ENCODE data around the gene TMEM201. TPM values are rescaled to one million over a fixed set of nuclear protein-coding genes. Genes with fewer than 3 reads are reported as not detected.

TMEM201 gene
- total RNA-seq = 10 to 100 TPM; 16.5 to 51.0 TPM

GRCh38 chr1:9588551-9589143 is at the start of gene TMEM201:
TMEM201 (plus strand) TSS chr1:9588911; CDS start chr1:9588931, 20 bp downstream.
- Mint-ChIP-seq H3K27ac (peak within 1 kb of the TSS in 1 of 2 donors; percentile 41), H3K9me3 (no peaks in the 10 kb centered on the region), H3K4me1 (ENCODE audit: low read depth in 2 of 2) (peaks cover 17 to 19% of the 10 kb centered on the region in 2 donors), H3K27me3 (no peaks in the 10 kb centered on the region), H3K4me3 (peak within 1 kb of the TSS; percentile 88), H3K36me3 (no peaks in the 10 kb centered on the region)
- ATAC-seq (peak; percentile 94 to 97), DNase-seq (ENCODE audit: low spot score) (peak; percentile 96)

DNA sequence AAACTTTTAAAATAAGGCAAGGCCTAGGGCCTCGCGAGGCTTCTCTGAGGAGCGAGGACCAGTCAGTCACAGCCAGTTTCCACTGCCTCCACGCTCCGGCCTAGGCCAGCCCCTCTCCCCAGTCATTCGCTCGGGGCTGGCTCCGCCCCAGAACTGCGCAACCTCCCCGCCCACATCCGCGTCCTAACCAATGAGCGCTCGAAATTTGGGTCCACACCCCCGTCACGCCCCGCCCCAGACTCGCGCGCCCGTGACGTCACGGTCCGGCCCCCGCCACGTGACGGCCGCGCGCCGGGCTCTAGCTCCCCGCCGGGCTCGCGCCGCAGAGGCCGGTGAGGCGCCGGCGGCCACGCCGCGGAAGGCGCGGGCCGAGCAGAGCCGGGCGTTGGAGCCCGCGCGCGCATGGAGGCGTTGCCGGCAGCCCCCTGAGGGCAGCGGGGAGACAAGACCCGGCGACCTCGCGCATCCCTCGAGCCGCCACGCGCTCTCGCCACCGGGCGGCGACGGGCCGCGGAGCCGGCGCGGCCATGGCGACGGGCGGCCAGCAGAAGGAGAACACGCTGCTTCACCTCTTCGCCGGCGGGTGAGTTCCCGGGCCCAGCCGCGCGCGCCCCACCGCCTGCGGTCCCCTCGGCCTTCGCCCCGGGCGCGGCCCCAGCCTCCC is 49.4 kb upstream of the TMEM201 start, which contains the start of gene SLC25A33:
Gene SLC25A33, plus strand, starts transcription at position 301 of the 664 bp plus-strand sequence. Its CDS starts 227 bp downstream, at position 528.
- DNase-seq (ENCODE audit: low spot score) (peak; percentile 97), ATAC-seq (peak; percentile 99)
- H3K4me1 Mint-ChIP-seq (ENCODE audit: low read depth in 2 of 2) = peaks cover 22 to 29% of the 10 kb centered on the region in 2 donors
- peak within 1 kb of the TSS; percentile 60 to 68 for H3K27ac Mint-ChIP-seq
- no peaks in the 10 kb centered on the region for H3K36me3 Mint-ChIP-seq
- H3K27me3 Mint-ChIP-seq = no peaks in the 10 kb centered on the region
- H3K9me3 Mint-ChIP-seq = no peaks in the 10 kb centered on the region
- H3K4me3 Mint-ChIP-seq = peak within 1 kb of the TSS; percentile 93

GRCh38 chr1:9539829-9540550 is 48.7 kb upstream of the TMEM201 start:
- Mint-ChIP-seq H3K27ac (peak overlapping the region; percentile 60 to 64), H3K36me3 (no peaks in the 10 kb centered on the region), H3K4me3 (peak overlapping the region; percentile 93), H3K27me3 (no peaks in the 10 kb centered on the region), H3K9me3 (no peaks in the 10 kb centered on the region), H3K4me1 (ENCODE audit: low read depth in 2 of 2) (peaks cover 25 to 31% of the 10 kb centered on the region in 2 donors)
- ATAC-seq (peak; percentile 75 to 76), DNase-seq (ENCODE audit: low spot score) (peak; percentile 79)

GRCh38 chr1:9542430-9542829 is 46.3 kb upstream of the TMEM201 start:
- DNase-seq (ENCODE audit: low spot score) (no peak), ATAC-seq (no peak)
- no peaks in the 10 kb centered on the region for H3K36me3 Mint-ChIP-seq
- peak overlapping the region in 1 of 2 donors; percentile 17 for H3K27ac Mint-ChIP-seq
- H3K4me3 Mint-ChIP-seq = peak overlapping the region; percentile 38
- H3K9me3 Mint-ChIP-seq = no peaks in the 10 kb centered on the region
- H3K4me1 Mint-ChIP-seq (ENCODE audit: low read depth in 2 of 2) = peaks cover 26 to 34% of the 10 kb centered on the region in 2 donors
- H3K27me3 Mint-ChIP-seq = no peaks in the 10 kb centered on the region

DNA sequence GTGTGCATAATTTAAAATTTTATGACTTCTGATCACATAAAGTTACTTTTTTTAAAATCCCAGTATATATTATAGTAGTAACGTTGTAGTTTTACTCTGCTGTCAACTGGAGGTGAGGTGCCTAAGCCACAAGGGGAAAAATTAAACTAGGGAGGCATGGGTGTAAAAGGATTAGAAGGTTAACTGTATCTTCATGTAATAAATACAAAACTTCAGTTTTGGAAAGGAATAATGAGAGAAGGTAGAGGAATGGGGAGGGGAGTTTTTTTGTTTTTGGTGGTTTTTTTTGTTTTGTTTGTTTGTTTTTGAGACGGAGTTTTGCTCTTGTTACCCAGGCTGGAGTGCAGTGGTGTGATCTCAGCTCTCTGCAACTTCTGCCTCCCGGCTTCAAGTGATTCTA is 43.8 kb upstream of the TMEM201 start:
- ATAC-seq (no peak), DNase-seq (ENCODE audit: low spot score) (no peak)
- Mint-ChIP-seq H3K27me3 (no peaks in the 10 kb centered on the region), H3K27ac (no peak overlapping the region), H3K4me3 (no peak overlapping the region), H3K9me3 (no peaks in the 10 kb centered on the region), H3K4me1 (ENCODE audit: low read depth in 2 of 2) (peaks cover 20 to 27% of the 10 kb centered on the region in 2 donors), H3K36me3 (no peaks in the 10 kb centered on the region)

GRCh38 chr1:9549955-9550546 is 38.7 kb upstream of the TMEM201 start:
- Mint-ChIP-seq H3K9me3 (no peaks in the 10 kb centered on the region), H3K27ac (no peak overlapping the region), H3K27me3 (no peaks in the 10 kb centered on the region), H3K36me3 (no peaks in the 10 kb centered on the region), H3K4me3 (no peak overlapping the region), H3K4me1 (ENCODE audit: low read depth in 2 of 2) (peaks cover 2 to 18% of the 10 kb centered on the region in 2 donors)
- ATAC-seq (no peak), DNase-seq (ENCODE audit: low spot score) (no peak)

GRCh38 chr1:9551984-9552383 is 36.7 kb upstream of the TMEM201 start:
- H3K9me3 Mint-ChIP-seq = no peaks in the 10 kb centered on the region
- H3K27me3 Mint-ChIP-seq = no peaks in the 10 kb centered on the region
- no peak for DNase-seq (ENCODE audit: low spot score)
- ATAC-seq = no peak
- no peak overlapping the region for H3K27ac Mint-ChIP-seq
- no peak overlapping the region for H3K4me3 Mint-ChIP-seq
- peaks cover 14% of the 10 kb centered on the region for H3K36me3 Mint-ChIP-seq
- peaks cover 0 to 20% of the 10 kb centered on the region in 2 donors for H3K4me1 Mint-ChIP-seq (ENCODE audit: low read depth in 2 of 2)

DNA sequence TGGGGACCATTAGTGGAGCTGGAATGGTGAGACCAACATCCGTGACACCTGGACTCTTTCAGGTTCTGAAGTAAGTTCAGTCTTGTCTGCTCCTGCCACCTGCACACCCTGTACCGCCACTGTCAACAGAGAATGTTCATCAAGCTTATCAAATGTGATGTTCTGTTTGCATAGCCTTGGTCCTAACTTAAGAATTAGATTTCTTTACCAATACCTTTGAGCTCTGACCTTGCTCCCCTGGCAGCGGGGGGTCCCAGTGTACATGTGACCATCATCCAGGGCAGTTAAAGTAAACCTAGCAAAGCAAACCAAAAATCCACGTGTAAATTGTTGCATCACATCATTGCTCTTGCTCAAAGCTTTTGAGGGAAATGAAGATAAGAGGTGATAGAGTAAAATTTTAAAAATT is 35.0 kb upstream of the TMEM201 start:
- Mint-ChIP-seq H3K4me1 (ENCODE audit: low read depth in 2 of 2) (peaks cover 5 to 19% of the 10 kb centered on the region in 2 donors), H3K36me3 (peaks cover 17% of the 10 kb centered on the region)
- no peak for ATAC-seq

DNA sequence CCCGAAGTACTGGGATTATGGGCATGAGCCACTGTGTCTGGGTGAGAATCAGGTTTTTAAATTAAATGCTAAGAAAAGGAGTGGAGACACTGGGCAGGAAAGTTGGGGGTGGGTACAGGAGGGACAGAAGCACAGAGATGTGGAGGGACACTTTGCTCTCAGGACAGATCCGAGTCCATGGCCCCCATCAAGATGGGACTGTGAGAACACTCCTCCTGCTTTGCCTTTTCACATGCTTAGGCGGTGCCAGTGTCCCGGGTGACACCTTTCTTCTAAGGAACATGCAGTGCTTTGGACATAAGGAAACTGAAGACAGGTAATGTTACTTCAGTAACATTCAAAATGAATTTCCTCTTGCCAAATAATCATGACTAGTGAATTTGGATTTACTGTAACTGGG is 32.8 kb upstream of the TMEM201 start:
- H3K36me3 Mint-ChIP-seq = peaks cover 22% of the 10 kb centered on the region
- H3K4me1 Mint-ChIP-seq (ENCODE audit: low read depth in 2 of 2) = peaks cover 11 to 19% of the 10 kb centered on the region in 2 donors
- no peak overlapping the region for H3K4me3 Mint-ChIP-seq
- H3K9me3 Mint-ChIP-seq = no peaks in the 10 kb centered on the region
- no peak for DNase-seq (ENCODE audit: low spot score)
- H3K27me3 Mint-ChIP-seq = no peaks in the 10 kb centered on the region
- no peak for ATAC-seq
- H3K27ac Mint-ChIP-seq = no peak overlapping the region

More for the DNA sequence above, 35.0 kb upstream of the TMEM201 start:
- no peak overlapping the region for H3K27ac Mint-ChIP-seq
- no peak for DNase-seq (ENCODE audit: low spot score)
- no peaks in the 10 kb centered on the region for H3K9me3 Mint-ChIP-seq
- H3K27me3 Mint-ChIP-seq = no peaks in the 10 kb centered on the region
- H3K4me3 Mint-ChIP-seq = no peak overlapping the region

DNA sequence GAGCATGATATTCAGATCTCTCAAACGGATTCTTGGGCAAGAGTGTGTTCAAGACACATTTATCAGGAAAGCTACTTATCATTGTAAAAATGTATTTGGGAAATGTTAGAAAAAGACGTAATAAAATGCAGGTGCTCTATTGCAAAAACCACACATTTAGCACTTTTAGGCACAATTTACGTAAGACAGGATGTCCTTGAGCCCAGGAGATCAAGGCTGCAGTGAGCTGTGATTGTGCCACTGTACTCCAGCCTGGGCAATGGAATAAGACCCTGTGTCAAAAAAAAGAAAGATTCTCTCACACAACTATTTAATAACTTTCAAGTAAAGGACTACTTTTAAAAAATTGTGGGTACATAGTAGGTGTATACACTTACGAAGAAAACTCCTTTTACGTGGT is 31.1 kb upstream of the TMEM201 start:
- H3K27me3 Mint-ChIP-seq = no peaks in the 10 kb centered on the region
- no peak overlapping the region for H3K4me3 Mint-ChIP-seq
- no peak for ATAC-seq
- peaks cover 22% of the 10 kb centered on the region for H3K36me3 Mint-ChIP-seq
- H3K27ac Mint-ChIP-seq = no peak overlapping the region
- no peak for DNase-seq (ENCODE audit: low spot score)
- H3K4me1 Mint-ChIP-seq (ENCODE audit: low read depth in 2 of 2) = peaks cover 11 to 17% of the 10 kb centered on the region in 2 donors
- no peaks in the 10 kb centered on the region for H3K9me3 Mint-ChIP-seq

GRCh38 chr1:9558271-9558945 is 30.3 kb upstream of the TMEM201 start:
- Mint-ChIP-seq H3K4me3 (no peak overlapping the region), H3K27ac (no peak overlapping the region), H3K4me1 (ENCODE audit: low read depth in 2 of 2) (peaks cover 11 to 16% of the 10 kb centered on the region in 2 donors), H3K36me3 (peaks cover 22% of the 10 kb centered on the region), H3K27me3 (no peaks in the 10 kb centered on the region), H3K9me3 (no peaks in the 10 kb centered on the region)
- DNase-seq (ENCODE audit: low spot score) (no peak), ATAC-seq (no peak)

DNA sequence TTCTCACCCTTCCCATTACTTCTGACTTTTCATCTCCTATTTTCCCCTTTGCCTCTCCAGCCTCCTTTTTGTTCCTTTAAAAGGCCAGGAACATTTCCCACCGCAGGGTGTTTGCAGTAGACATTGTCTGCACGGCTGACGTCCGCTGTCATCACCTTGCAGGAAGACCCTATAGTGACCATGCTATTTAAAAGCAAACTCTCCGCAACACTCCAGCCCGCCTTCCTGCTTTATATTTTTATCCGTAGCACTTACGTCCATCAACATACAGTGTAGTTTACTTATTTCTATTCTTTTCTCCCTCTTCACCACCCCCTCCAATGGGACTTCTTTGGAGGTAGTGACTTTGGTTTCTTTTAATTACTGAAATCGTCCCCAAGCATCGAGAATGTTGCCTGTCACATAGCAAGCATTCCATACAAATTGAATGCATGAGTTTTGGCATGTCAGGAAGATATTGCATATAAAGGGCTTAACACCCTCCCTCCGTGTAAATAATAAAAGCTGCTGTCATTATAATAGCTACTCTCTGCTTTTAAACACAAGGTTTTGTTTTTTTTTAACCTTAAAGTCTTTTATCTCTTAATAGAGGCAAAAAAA is 29.7 kb upstream of the TMEM201 start:
- Mint-ChIP-seq H3K27me3 (no peaks in the 10 kb centered on the region), H3K27ac (no peak overlapping the region), H3K4me1 (ENCODE audit: low read depth in 2 of 2) (peaks cover 11 to 12% of the 10 kb centered on the region in 2 donors), H3K4me3 (no peak overlapping the region), H3K36me3 (peaks cover 22% of the 10 kb centered on the region), H3K9me3 (no peaks in the 10 kb centered on the region)
- DNase-seq (ENCODE audit: low spot score) (no peak), ATAC-seq (no peak)

GRCh38 chr1:9559673-9560072 is 29.0 kb upstream of the TMEM201 start:
- ATAC-seq = no peak
- no peaks in the 10 kb centered on the region for H3K27me3 Mint-ChIP-seq
- no peak for DNase-seq (ENCODE audit: low spot score)
- no peak overlapping the region for H3K4me3 Mint-ChIP-seq
- H3K9me3 Mint-ChIP-seq = no peaks in the 10 kb centered on the region
- peaks cover 22% of the 10 kb centered on the region for H3K36me3 Mint-ChIP-seq
- peaks cover 11 to 12% of the 10 kb centered on the region in 2 donors for H3K4me1 Mint-ChIP-seq (ENCODE audit: low read depth in 2 of 2)
- no peak overlapping the region for H3K27ac Mint-ChIP-seq

Data from natural killer cell treated with Interleukin-12 subunit alpha and Interleukin-12 subunit beta and Interleukin-15 and Interleukin-18, amount 100 ng/mL, for 72 hours (primary cell).